Measurements from ENCODE around the gene MPHOSPH8.

GRCh38 chr13:19665427-19665859 is 32.0 kb downstream of the MPHOSPH8 start:
- TF ChIP-seq POLR2AphosphoS5 (IDR thresholded peaks at IDR 0.05; ENCODE audit: low read depth, low read length) = no peak
- no peak for TF ChIP-seq TAF1 (IDR thresholded peaks at IDR 0.05; ENCODE audit: borderline replicate concordance, low read depth, low read length)
- no peak for TF ChIP-seq POLR2A (IDR thresholded peaks at IDR 0.05; ENCODE audit: low read depth, low read length)

Measured in GM12892 (cell line).